Activated CD8-positive, alpha-beta memory T cell treated with anti-CD3 and anti-CD28 coated beads, Interleukin-2, amount 50 U/mL, for 4 hours (primary cell): ENCODE measurements around the gene UTP11.

Source experiments
- DNase-seq: peaks from one replicate; pipeline ENCODE4 v3.0.0-alpha.2; 2020

The UTP11 gene

DNA sequence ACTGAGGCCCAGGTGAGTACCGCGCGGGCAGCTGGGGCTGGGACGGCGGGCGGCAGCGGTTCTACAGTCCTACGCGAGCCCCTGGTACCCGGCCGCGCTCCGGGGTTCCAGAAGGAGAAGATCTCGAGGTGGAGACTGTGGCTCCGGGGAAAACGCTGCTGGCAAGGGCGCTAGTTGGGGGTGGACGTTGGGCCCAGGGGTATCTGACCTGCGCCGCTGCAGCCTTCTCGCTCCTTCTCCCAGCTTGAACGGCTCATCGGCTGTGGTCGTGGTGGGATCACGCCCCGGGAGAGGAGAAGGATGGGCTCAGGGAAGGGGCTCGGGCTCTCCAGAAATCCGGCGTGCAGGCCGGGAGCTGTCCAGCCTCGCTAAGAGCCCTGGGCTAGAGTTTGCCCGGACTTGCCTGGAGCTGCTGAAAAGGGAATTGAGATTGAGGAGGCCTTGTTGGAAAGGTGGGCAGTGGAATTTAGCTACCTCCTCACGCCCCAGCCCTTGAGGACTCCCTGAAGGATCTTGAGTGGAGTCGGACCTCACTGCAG, 35.1 kb downstream of the UTP11 start:
- no peak for DNase-seq

DNA sequence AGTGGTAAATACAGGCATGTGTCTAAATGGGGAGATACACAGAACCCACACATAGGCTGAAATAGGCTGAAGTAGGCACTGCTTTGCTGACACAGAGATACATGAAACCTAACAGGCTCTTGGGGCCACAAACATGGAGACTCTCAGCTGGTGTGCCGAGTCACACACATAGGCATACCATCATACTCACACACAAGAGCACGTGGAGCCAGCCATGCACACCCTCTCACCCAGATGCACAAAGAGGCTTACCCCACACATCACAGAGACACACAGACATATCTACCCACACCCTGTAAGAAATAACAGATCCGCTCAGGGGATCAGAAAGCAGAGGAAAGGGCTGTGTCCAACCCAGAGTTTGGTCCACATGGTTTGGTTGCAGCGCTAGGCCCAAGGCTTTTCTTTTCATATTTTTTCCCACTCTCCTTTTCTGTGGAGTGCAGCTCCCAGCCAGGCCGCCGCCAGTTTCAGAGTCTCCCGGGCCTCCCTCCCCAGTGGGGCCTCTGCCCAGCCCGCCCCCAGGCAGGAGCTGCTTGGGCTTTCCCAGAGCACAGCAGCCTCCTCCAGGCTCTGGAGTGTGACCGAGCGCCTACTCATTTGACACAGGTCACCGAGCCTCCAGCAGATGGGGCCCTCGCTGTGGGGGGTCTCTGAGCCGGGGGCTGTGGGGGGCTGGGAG, 38.0 kb downstream of the UTP11 start:
- no peak for DNase-seq

DNA sequence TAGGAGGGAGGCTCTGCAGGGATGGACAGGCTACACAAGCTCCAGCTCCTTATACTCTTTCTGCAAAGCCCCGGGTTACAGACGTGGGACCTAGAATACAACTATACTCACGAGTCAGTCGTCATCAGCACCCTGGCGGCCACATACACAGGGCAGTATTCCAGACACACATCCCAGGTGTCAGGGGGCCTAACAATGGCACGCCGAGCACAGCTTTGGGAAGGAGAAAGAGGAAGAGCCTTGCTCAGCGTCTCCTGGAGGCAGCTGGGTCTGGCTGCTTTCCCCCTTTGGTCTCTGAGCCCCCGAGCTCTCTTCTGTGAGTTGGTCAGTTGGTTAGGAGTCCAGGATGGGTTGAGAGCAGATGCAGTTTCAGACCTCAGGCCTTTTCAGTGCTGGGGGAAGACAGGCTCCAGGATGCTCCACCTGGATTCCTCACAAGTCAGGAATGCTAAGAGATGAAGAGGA, 38.6 kb downstream of the UTP11 start:
- no peak for DNase-seq

DNA sequence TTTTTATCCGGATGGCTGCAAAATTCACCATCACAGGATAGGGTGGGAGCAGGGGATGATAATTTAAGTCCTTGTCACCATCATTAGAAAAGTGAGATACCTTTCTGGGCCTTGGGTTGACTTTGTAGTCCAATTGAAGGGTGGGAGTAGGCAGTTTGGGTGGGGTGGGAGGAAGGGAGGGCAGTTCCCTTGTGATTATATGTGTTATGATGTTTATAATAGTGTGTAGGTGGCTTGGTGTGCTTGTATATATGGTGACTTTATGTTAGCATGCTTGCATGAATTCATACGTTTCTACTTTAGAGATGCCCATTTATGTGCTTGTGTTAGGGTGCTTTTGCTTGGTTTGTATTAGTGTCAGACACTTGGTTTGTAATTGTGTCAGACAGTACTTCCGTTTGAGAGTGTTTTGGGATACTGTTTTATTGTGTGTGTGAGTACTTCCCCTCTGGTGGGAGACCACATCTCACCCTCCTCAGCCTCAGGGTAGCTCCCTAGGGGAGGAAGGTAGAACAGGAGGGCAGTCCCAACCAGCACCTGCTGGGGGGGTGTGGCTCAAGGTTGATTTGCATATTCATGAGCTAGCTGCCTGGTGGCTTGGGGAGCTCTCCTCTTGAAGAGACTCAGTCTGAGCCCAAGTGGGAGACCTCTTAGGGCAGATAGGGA, 40.3 kb downstream of the UTP11 start:
- no peak for DNase-seq

DNA sequence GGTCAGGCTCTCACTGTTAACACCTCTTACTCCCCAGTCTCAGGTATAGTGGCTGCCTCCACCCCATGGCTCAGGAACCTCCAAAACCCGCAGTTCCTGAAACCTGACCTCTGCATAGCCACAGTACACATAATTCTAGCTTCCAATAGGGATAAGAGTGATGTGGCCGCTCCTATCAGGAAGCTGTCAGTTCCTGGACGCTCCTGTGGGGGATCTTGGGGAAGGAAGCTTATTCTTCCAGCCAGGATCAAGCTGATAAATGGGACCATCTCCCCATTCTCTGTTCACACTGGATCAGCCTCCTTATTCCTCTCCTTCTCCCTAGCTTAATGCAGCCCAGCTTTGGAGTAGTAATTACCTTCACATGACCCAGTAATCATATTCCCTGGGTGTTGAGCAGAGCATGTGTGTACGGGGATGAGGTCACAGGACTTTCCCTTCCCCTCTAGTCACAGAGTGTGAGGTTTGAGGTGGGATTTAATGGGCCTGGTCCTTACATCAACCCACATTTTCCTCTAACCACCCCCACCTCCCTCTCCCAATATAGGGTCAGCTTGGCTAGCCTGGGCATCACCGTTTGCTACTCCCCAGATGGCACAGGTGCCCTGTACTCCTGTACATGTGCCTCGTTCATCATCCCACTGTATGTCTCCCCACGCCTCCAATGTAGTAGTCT, 41.0 kb downstream of the UTP11 start:
- no peak for DNase-seq

DNA sequence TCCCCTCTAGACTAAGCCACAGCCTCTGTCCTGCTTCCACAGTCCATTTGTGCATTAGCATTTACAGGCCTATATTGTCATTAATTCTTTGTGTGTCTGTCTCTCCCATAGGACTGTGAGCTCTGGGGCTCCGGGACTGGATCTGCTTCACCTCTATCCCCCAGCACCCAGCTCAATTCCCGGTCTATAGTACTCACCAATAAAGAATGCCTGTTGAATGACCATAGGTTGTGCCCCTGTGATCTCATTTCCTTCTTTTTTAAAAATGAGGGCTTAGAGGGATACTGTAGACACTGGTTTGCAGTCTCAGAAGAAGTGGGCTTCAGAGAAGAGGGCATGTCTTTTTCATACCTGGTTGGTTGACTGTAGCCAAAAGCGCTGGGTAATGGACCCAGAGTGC, 42.9 kb downstream of the UTP11 start:
- no peak for DNase-seq

DNA sequence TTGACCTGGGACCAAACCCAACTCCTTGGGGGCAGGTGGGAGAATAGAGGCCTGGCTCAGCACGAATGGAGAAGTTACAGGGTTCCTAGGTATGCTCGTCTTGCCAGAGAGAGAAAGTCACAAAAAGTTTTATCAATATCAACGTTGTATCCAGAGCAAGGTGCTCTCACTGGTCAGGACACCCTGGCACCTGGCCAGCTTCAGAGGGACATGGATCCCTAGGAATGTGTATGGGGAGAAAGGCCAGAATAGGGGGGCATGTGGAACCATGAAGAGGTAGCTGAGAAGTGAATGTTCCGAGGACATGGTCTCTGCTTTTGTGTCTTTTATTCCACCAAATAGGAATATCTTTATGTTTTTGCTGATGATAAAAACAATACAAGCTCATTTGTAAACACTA, 43.4 kb downstream of the UTP11 start:
- no peak for DNase-seq

DNA sequence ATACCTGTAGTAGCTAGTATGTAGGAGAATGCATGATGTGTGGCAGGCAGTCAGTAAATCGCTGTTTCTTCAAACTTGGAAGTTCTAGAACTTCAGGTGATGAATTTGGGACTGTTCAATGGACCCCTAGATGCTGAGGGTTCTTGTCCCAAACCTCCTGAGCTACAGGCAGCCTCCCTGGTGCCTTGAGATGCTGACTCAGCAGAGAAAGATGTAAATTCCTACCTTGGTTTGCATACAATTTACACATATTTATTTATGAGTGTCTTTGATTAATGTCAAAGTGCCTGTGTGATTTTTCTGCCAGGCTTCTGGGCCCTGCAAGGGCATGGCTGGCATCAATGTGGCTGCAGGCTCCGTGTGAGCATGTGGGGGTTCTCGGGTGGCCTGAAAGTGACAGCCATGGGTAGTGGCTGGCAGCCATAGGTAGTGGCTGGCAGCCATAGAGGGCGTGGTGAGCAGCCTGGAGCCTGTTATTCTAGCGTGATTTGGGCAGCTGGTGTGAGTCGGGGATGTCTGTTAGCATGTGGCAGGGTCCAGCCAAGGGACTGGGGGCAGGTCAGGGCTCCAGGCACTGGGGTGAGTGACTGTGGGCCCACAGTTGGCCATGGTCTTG, 47.2 kb downstream of the UTP11 start:
- DNase-seq = no peak

DNA sequence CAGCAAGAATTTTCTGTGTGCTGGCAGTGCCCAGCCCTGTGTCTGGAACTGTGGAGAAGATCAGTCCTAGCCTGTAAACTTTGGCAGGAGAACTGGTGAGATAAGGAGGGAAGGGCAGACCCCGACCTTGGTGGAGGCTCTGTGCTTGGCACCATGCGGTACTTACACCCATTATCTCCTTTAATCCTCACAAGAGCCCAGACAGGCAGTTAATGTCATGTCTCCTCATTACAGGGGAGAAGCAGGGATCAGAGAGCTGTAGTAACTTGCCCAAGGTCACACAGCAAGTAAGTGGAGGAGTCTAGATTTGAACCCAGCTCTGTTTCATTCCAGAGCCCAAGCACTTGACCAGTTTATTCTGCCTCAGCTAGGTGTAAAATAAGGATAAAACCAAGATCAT, 48.0 kb downstream of the UTP11 start:
- no peak for DNase-seq

DNA sequence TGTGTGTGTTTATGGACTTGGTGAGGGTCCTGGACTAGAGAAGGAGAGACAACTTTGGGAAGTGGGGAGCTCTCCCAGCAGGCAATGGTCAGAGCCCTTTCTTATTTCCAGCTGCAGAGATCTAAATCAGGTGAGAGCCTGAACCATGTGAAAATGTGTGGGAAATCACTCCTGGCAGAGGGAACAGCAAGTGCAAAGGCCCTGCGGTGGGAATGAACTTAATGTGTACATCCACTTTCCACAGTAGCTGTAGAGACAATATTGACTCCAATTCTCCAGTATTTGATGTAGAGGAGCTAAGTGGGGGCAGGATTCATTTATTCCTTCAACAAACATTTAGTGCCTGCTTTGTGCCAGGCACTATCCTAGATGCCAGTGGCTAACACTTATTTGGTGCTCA, 48.8 kb downstream of the UTP11 start:
- DNase-seq = no peak

DNA sequence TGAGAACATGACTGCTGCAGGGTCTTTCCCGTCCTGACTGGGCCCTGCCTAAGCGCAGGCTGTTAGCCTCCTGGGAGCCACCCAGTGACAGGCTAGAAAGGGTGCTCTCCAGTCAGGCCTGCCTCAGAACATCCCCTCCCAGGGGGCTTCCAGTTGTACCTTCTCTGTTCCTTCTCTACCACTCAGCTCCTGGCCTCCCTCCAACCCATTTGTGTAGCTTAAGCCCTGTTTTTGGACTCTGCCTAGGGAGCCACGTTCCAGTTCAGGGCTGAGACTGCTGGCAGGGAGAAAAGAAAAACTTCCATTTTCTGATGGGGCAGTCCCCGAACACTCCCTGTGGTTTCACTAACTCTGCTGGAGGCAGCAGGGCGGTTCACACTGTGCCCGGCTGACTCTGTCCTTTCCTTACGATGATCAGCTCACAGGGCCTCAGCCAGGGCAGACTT, 49.4 kb downstream of the UTP11 start:
- no peak for DNase-seq

DNA sequence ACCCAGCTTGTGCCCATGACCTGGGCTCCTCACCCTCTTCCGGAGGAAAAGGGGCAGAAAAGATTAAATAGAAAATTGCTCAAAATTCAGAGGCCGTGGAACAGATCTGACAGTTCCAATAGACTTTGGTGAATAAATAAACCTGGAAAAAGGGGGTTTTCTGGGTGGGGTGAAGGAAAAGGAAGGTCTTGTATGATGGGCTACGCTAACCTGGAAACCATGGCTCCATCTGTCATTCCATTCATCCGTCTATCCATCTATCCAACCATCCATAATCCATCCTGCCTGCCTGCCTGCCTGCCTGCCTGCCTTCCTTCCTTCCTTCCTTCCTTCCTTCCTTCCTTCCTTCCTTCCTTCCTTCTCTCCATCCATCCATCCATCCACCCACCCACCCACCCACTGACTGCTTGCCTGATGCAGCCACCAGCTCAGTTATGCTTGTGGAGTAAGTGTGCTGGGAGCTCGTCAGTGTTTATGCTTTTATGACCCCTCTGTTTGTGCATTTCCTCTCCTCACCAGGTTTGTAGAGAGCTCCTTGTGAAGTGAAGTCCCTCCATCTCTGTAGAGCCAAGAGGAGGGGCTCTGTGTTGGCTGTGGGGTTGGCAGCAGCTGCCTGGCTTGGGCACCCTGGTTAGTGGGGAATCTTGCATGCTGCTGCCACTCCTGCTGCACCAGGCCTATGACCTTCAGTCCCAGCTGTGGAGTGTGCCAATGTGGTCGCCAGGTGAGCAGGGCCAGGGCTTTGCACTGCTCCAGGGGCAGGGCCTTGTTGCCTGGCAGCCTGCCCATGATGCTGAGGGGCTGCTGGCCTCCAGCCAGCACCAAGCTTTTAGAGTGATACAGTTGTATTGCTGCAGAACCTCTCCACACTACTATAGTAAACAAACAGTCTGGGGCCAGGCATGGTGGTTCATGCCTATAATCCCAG, 50.1 kb downstream of the UTP11 start:
- DNase-seq = no peak

DNA sequence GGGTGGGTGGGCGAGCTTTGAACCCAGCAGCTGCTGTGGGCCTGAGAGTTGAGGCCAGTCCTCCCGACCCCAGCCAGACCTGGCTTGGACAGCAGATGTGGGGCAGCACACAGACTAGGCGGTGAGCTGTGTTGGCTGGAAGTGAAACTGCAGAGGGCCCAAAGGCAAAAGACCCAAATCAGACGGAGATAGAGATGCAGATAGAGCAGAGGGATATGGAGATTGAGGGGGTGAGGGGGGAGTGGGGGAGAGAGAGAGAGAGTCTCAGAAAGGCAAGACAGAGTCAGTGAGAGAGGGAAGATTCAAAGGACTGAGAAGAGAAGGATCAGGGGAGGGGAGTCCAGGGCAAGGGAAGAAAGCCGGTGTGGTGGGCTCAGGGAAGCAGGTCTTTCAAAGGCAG, 51.1 kb downstream of the UTP11 start:
- DNase-seq = no peak

DNA sequence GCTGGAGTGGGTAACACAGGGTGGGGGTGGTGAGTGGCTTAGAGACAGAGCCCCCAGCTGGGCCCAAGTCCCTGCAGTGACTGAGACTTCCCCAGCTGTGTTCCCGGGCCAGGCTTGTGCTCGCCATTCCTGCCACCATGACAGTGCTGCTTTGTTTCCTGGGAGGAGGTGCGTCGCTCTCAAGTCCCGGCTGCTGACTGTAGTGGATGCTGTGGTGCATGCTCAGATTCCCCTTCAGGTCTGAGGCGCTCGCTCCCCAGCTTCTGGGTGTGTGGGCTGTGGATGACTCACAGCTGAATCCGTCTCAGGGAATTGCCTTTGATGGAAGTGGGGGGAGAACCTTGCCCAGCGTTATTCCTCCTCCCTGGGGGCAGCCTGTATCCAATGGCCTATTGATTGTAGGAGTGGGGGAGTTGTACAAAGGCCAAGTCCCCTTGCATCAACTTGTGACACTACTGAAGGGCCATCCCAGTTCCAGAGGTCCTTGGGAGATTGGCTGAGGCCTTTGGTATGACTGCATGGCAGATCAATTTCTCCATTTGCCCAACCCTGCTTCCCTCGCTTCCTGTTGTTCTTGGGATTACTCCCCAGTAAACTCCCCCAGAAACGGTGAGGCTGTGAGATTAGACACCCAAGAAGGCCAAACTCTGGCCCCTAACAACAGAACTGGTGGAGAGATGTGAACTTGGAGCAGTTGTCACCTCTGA, 51.8 kb downstream of the UTP11 start:
- no peak for DNase-seq

DNA sequence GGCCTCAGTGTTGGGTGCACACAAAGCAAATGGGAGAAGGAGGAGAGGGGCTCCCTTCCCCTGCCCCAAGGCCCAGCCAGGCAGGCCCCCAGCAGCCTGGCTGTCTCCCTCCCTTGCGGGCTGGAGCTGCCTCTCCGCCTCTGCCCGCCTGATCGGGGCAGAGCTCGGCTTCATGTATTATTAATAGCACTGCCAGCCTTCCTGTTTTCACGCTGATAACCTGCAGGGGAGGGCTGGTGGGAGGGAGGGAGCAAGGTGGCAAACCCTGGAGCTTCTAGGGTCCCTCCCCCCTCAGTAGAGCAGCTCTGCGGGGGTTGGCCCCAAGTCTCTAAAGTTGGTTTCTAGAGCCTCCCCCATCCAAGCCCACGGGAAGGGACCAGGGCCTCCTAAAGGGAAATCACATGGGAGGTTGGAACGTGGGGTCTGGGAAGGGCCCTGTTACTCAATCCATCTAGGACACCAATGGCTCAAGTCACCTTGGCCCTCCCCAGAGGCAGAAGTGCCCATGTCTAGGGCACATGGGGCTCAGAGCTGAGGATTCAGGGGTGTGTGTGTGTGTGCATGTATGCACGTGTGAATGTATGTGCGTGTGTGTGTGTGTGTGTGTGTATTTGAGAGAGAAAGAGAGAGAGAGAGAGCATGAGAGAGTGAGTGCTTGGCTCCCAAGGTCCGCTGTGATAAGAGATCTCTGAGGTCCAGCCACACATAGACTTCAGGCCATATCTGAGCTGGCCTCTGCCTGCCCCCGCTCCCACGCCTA, 55.9 kb downstream of the UTP11 start:
- DNase-seq = no peak

DNA sequence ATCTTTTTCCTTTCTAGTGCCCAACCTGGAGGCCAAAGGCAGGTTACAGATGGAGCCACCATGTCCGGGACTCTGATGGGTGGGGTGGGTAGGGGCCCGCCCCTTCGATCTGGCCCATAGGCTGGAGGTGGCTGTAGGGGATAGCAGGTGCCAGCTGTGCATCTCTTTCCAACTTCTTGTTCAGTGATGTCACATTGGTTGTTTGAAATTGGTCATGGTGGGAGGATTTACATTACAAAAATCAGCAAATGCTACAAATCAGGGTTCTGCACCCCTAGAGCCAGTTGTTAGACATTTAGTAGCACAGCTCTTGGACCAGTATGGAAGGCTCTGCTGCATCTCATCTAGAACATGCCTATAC, 56.4 kb downstream of the UTP11 start:
- no peak for DNase-seq

DNA sequence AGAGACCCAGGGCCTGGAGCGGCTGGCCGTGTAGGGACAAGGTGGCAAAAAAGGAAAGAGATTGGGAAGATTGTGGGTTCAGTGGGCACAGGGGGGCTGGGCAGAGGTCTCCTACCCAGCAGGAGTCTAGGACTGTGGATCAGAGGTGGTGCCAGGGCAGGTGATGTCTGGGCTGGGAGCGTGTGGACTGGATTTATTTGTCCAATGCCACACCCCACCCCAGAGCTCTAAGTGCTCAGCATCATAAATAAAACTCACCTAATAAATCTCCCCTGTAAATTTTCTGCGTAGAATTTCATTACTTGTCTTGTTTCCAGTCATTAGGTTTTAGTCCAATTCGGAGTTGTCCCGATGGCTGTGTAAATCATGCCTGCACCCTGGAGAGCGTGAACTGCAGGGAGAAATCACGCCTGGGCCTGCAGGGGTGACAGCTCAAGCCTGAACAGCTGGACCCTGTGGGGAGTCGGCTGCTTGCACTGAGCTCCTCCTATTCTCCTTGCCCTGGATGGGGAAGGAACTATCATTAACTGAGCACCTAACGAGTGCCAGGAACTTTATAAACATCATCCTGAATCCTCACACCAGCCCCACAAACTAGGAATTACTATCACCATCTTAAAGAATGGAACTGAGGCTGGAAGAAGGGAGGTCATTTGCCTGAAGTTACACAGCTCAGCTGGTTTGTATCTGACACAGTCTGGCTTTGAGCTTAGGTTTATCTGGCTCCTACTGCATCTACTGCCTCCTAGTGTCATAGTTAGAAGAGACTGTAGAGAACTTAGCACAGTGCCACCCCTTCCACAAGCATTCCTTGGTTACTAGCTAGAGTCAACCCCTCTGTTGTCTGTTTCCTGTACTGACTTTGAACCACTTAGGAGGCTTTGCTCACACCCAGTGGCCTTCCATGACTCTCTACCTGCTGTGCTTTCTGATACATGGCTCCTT, 59.0 kb downstream of the UTP11 start:
- DNase-seq = no peak

DNA sequence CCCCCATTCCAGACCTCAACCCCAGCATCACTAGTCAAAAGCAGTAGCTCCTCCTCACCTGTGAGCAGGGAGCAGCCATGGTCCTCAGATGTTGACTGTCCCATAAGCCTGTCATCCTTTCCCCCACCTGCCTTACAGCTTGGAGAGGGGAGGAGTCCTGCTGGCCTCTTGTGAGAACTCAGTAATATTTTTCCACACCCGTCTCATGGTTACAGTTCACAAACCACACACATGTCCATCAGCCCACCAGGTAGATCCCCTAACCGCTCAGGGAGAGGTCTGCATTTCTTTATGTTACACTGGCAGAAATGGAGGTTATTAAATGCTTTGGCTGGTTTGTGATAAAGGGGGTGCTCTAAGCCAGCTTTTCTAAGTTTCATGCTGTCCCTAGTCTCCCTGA, 60.3 kb downstream of the UTP11 start:
- no peak for DNase-seq

DNA sequence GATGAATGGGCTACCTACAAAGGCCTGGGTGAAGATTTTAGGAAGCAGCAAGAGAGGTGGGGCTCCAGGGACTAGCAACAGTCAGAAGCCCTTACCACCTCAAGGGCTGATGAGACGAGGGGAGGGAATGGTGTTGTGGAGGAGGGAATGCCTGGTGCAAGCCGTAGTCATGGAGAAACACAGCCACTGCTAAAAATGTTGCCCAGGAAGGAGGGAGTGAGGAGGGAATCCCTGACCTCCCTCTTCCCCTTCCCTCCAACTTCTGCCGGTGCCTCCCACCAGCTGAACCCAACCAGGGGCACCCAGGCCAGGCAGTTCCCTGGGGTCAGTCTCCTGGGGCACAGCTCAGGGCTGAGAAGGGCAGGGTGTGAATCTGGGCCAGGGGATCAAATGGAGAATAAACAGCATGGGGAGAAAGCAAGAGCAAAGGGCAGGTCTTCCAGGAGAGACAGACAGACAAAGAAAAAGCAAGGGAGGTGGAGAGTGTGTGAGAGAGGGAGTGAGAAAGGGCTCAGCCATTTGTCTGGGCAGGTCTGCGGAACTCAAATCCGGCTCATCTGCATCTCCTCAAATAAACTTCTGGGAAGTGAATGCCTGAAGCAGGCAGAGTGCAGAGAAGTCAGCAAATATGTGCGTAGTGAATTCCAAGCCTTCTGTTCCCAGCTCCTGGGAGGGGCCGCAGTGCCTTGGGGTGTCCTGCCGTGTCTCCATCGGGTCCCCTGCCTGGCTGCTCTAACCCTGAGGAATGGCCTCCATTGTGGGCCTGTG, 61.2 kb downstream of the UTP11 start:
- no peak for DNase-seq
